Natural killer cell (primary cell): ENCODE results near the gene PHF19. TPM values are rescaled to one million over a fixed set of nuclear protein-coding genes. Genes with fewer than 3 reads are reported as not detected.

Experiments
- ATAC-seq, 3 donors: fragments of 150-1000 bp in 2 of 3; fragments of 200-7000 bp in 1 of 3; cut with Tn5 transposase; 1 replicate in 1 of 3; 2 replicates in 2 of 3; pipeline ENCODE4 v1.10.0; 2021; ENCODE audit warnings: mild to moderate bottlenecking in 2 of 3, moderate library complexity in 2 of 3
- DNase-seq, 2 donors: peaks; one replicate each; pipeline versions ENCODE4 v3.0.0 to v3.0.0-alpha.2; 2013 to 2021; ENCODE audit warnings: mixed read lengths in 1 of 2
- H3K27ac ChIP-seq: one replicate; pipeline ENCODE4 v1.5.1; 2013; ENCODE audit warnings: mild to moderate bottlenecking, low read length
- H3K27me3 ChIP-seq: one replicate; pipeline ENCODE4 v1.6.1; 2013; ENCODE audit warnings: low read length; ENCODE audit not compliant: control insufficient read depth, insufficient read depth
- H3K36me3 ChIP-seq: one replicate; pipeline ENCODE4 v1.6.1; 2013; ENCODE audit warnings: low read length; ENCODE audit not compliant: control insufficient read depth, insufficient read depth
- H3K4me1 ChIP-seq: one replicate; pipeline ENCODE4 v1.6.1; 2013; ENCODE audit warnings: low read length; ENCODE audit not compliant: control insufficient read depth, insufficient read depth
- H3K4me3 ChIP-seq: one replicate; pipeline ENCODE4 v1.5.1; 2013; ENCODE audit warnings: low read length
- H3K9me3 ChIP-seq: one replicate; pipeline ENCODE4 v1.6.1; 2013; ENCODE audit warnings: low read length; ENCODE audit not compliant: control insufficient read depth, insufficient read depth
- H3K27ac Mint-ChIP-seq, 2 donors: one replicate each; pipeline ENCODE4 v1.8.0; 2022; ENCODE audit warnings: mild to moderate bottlenecking in 2 of 2, mixed read lengths in 2 of 2, moderate library complexity in 1 of 2
- H3K27me3 Mint-ChIP-seq, 2 donors: one replicate each; pipeline ENCODE4 v1.8.0; 2022; ENCODE audit warnings: low read depth in 2 of 2, mixed read lengths in 2 of 2
- H3K36me3 Mint-ChIP-seq: one replicate; pipeline ENCODE4 v1.8.0; 2022; ENCODE audit warnings: mixed read lengths
- H3K4me1 Mint-ChIP-seq, 2 donors: one replicate each; pipeline ENCODE4 v1.8.0; 2022; ENCODE audit warnings: mixed read lengths in 2 of 2
- H3K4me3 Mint-ChIP-seq: one replicate; pipeline ENCODE4 v1.8.0; 2022; ENCODE audit warnings: mild to moderate bottlenecking, moderate library complexity, mixed read lengths
- H3K9me3 Mint-ChIP-seq, 2 donors: one replicate each; pipeline ENCODE4 v1.8.0; 2022; ENCODE audit warnings: mixed read lengths in 2 of 2
- WGBS: methylation state at CpG from one replicate; pipeline ENCODE4 v1.1.7; 2013; ENCODE audit warnings: missing lambda C conversion rate; ENCODE audit not compliant: insufficient coverage; 5-methylcytosine and 5-hydroxymethylcytosine counted together
- intact Hi-C: fragments of 100-400 bp; cut with micrococcal nuclease; formaldehyde crosslinking; loops from one replicate; pipeline ENCODE4 v1.14.2; 2022
- total RNA-seq, 4 donors: library from RNA; stranded (reverse); fragments of 120-200 nt in 1 of 4; gene quantifications; one replicate each; pipeline versions ENCODE4 v1.2.3 to v1.2.4, GENCODE V29; 2013 to 2022
- TF ChIP-seq, protein P1 (sequence below): fragments of 200-600 bp; IDR thresholded peaks from one replicate; pipeline ENCODE4 v1.8.0; 2022; ENCODE audit warnings: antibody characterized with exemption

PHF19 gene
- total RNA-seq, 3 donors from 2014 or later (not counting 1 experiment from before 2014, with no cell fraction given), result 34.1 to 54.0 (median 47.8) TPM

DNA sequence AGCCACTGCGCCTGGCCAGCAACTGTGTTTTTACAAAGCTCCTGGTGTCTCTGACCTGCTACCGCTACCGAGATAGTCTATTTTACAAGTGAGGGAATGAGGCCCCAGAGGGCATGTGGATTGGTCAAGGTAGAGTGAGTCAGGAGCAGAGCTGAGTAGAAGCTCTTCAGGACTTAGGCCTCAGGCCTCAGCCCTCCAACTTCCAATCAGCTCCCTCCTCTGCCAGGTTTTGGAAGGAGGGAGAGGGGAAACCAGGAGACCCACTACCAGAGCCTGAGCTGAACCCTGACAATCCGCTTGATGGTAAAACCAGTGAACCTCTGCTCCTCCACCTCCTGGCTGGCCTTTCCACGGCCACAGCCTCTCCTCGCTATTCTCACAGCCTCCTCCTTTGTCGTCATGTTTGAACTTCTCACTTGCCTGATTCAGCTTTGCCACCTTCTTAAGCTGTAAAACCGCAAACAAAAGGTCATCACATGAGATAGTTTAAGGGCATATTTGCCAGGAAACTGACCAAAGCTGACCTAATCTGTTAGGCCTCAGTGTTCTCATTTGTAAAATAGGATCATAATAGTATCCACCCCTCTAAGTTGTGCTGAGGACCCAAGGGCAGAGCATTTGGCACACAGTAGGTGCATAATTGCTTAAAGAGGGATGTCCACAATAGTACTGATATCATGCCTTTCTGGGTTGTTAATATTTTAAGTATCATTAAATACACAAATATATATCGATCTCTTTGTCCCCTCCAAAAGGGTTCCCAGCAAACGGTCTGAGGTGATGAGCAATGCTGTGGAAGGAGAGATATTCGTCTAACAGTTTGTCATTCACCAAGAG, 47.9 kb upstream of the PHF19 start:
- H3K27ac Mint-ChIP-seq, result peak overlapping the region; percentile 98 to 99
- H3K36me3 Mint-ChIP-seq, result no peaks in the 10 kb centered on the region
- H3K4me3 Mint-ChIP-seq, result peak overlapping the region; percentile 90
- DNase-seq, result peak; percentile 57 to 75
- H3K36me3 ChIP-seq, result peaks cover 9% of the 10 kb centered on the region
- no peaks in the 10 kb centered on the region for H3K27me3 ChIP-seq
- intact Hi-C loops, result loop anchor here (2.0 to 5.0 kb wide), 5 partner anchors 32 to 432 kb away; partner anchors contain the start of genes MEGF9 and PSMD5
- TF ChIP-seq, protein P1, sequence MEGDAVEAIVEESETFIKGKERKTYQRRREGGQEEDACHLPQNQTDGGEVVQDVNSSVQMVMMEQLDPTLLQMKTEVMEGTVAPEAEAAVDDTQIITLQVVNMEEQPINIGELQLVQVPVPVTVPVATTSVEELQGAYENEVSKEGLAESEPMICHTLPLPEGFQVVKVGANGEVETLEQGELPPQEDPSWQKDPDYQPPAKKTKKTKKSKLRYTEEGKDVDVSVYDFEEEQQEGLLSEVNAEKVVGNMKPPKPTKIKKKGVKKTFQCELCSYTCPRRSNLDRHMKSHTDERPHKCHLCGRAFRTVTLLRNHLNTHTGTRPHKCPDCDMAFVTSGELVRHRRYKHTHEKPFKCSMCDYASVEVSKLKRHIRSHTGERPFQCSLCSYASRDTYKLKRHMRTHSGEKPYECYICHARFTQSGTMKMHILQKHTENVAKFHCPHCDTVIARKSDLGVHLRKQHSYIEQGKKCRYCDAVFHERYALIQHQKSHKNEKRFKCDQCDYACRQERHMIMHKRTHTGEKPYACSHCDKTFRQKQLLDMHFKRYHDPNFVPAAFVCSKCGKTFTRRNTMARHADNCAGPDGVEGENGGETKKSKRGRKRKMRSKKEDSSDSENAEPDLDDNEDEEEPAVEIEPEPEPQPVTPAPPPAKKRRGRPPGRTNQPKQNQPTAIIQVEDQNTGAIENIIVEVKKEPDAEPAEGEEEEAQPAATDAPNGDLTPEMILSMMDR, result no peak
- no peaks in the 10 kb centered on the region for H3K9me3 ChIP-seq
- no peaks in the 10 kb centered on the region for H3K27me3 Mint-ChIP-seq
- H3K27ac ChIP-seq, result peak overlapping the region; percentile 97
- ATAC-seq, result peak; percentile 41 to 54 (median 49)
- H3K9me3 Mint-ChIP-seq, result no peaks in the 10 kb centered on the region
- peaks cover 94% of the 10 kb centered on the region for H3K4me1 ChIP-seq
- H3K4me1 Mint-ChIP-seq, result peaks cover 76 to 77% of the 10 kb centered on the region in 2 donors
- H3K4me3 ChIP-seq, result peak overlapping the region; percentile 29
- 39% methylated on average over 8 of the region's 11 CpGs for WGBS

- Mint-ChIP-seq H3K4me3 (peak overlapping the region; percentile 90), H3K36me3 (no peaks in the 10 kb centered on the region), H3K9me3 (no peaks in the 10 kb centered on the region), H3K27me3 (no peaks in the 10 kb centered on the region), H3K27ac (peak overlapping the region; percentile 98 to 99), H3K4me1 (peaks cover 78% of the 10 kb centered on the region in 2 donors)
- Histone ChIP-seq H3K4me3 (no peak overlapping the region), H3K27ac (peak overlapping the region; percentile 97), H3K27me3 (no peaks in the 10 kb centered on the region), H3K4me1 (peaks cover 97% of the 10 kb centered on the region), H3K9me3 (no peaks in the 10 kb centered on the region), H3K36me3 (peaks cover 11% of the 10 kb centered on the region)
- TF ChIP-seq, protein P1, result no peak
- no peak for ATAC-seq
- intact Hi-C loops, result loop anchor here (2.0 kb wide), 2 partner anchors 31 to 55 kb away; no protein-coding TSS in a partner anchor
- WGBS, result 80% methylated on average over 11 of the region's 11 CpGs
- peak in 1 of 2 donors; percentile 20 for DNase-seq
These were observed 46.8 kb upstream of the PHF19 start for GRCh38 chr9:120923620-120924328.

- H3K27ac ChIP-seq, result peak overlapping the region; percentile 6
- no peaks in the 10 kb centered on the region for H3K27me3 Mint-ChIP-seq
- no peaks in the 10 kb centered on the region for H3K27me3 ChIP-seq
- H3K36me3 ChIP-seq, result peaks cover 23% of the 10 kb centered on the region
- intact Hi-C loops, result no loop called here
- H3K4me3 ChIP-seq, result no peak overlapping the region
- H3K9me3 ChIP-seq, result no peaks in the 10 kb centered on the region
- peaks cover 91% of the 10 kb centered on the region for H3K4me1 ChIP-seq
- peak overlapping the region; percentile 28 for H3K4me3 Mint-ChIP-seq
- WGBS, result 65% methylated on average over 5 of the region's 7 CpGs
- peaks cover 71 to 73% of the 10 kb centered on the region in 2 donors for H3K4me1 Mint-ChIP-seq
- H3K27ac Mint-ChIP-seq, result peak overlapping the region in 1 of 2 donors; percentile 99
- H3K36me3 Mint-ChIP-seq, result no peaks in the 10 kb centered on the region
- TF ChIP-seq, protein P1, result no peak
- ATAC-seq (no peak), DNase-seq (peak in 1 of 2 donors; percentile 10)
- H3K9me3 Mint-ChIP-seq, result no peaks in the 10 kb centered on the region
These were observed 45.6 kb upstream of the PHF19 start for GRCh38 chr9:120922404-120923195.
